Measurements from ENCODE around the gene RASA3.

Gene RASA3

GRCh38 chr13:114089751-114090400, 42.5 kb downstream of the RASA3 start:
- in situ Hi-C loops (cut with HindIII; ENCODE audit: low pct_unique_long_range_greater_than_20kb, low sequenced_read_pairs), result no loop called here
- no peak for DNase-seq (ENCODE audit: low read depth in 1 of 2, low spot score in 1 of 2)
- no peak for TF ChIP-seq JUND (IDR thresholded peaks at IDR 0.05; ENCODE audit: low read depth)

- in situ Hi-C loops (cut with HindIII; ENCODE audit: low pct_unique_long_range_greater_than_20kb, low sequenced_read_pairs), result no loop called here
- no peak for TF ChIP-seq JUND (IDR thresholded peaks at IDR 0.05; ENCODE audit: low read depth)
- DNase-seq (ENCODE audit: low read depth in 1 of 2, low spot score in 1 of 2), result no peak
Measured at GRCh38 chr13:114089341-114089740, 43.1 kb downstream of the RASA3 start.

- no peak for TF ChIP-seq JUND (IDR thresholded peaks at IDR 0.05; ENCODE audit: low read depth)
- in situ Hi-C loops (cut with HindIII; ENCODE audit: low pct_unique_long_range_greater_than_20kb, low sequenced_read_pairs), result no loop called here
- DNase-seq (ENCODE audit: low read depth in 1 of 2, low spot score in 1 of 2), result no peak
Measured at GRCh38 chr13:114088863-114089262, 43.6 kb downstream of the RASA3 start.

GRCh38 chr13:114088234-114088633, 44.2 kb downstream of the RASA3 start:
- DNase-seq (ENCODE audit: low read depth in 1 of 2, low spot score in 1 of 2), result no peak
- no peak for TF ChIP-seq JUND (IDR thresholded peaks at IDR 0.05; ENCODE audit: low read depth)

GRCh38 chr13:114087430-114087829, 45.0 kb downstream of the RASA3 start:
- in situ Hi-C loops (cut with HindIII; ENCODE audit: low pct_unique_long_range_greater_than_20kb, low sequenced_read_pairs), result no loop called here
- DNase-seq (ENCODE audit: low read depth in 1 of 2, low spot score in 1 of 2), result no peak
- no peak for TF ChIP-seq JUND (IDR thresholded peaks at IDR 0.05; ENCODE audit: low read depth)

More at GRCh38 chr13:114088234-114088633, 44.2 kb downstream of the RASA3 start:
- in situ Hi-C loops (cut with HindIII; ENCODE audit: low pct_unique_long_range_greater_than_20kb, low sequenced_read_pairs), result no loop called here

GRCh38 chr13:114082849-114083645, 49.4 kb downstream of the RASA3 start:
- no peak for TF ChIP-seq JUND (IDR thresholded peaks at IDR 0.05; ENCODE audit: low read depth)
- DNase-seq (ENCODE audit: low read depth in 1 of 2, low spot score in 1 of 2), result no peak
- in situ Hi-C loops (cut with HindIII; ENCODE audit: low pct_unique_long_range_greater_than_20kb, low sequenced_read_pairs), result no loop called here

GRCh38 chr13:114081761-114082681, 50.4 kb downstream of the RASA3 start:
- DNase-seq (ENCODE audit: low read depth in 1 of 2, low spot score in 1 of 2), result no peak
- in situ Hi-C loops (cut with HindIII; ENCODE audit: low pct_unique_long_range_greater_than_20kb, low sequenced_read_pairs), result no loop called here
- no peak for TF ChIP-seq JUND (IDR thresholded peaks at IDR 0.05; ENCODE audit: low read depth)

GRCh38 chr13:114080739-114081561, 51.5 kb downstream of the RASA3 start:
- no peak for DNase-seq (ENCODE audit: low read depth in 1 of 2, low spot score in 1 of 2)
- in situ Hi-C loops (cut with HindIII; ENCODE audit: low pct_unique_long_range_greater_than_20kb, low sequenced_read_pairs), result no loop called here
- TF ChIP-seq JUND (IDR thresholded peaks at IDR 0.05; ENCODE audit: low read depth), result no peak

GRCh38 chr13:114079601-114080536, 52.6 kb downstream of the RASA3 start:
- TF ChIP-seq JUND (IDR thresholded peaks at IDR 0.05; ENCODE audit: low read depth), result no peak
- DNase-seq (ENCODE audit: low read depth in 1 of 2, low spot score in 1 of 2), result no peak
- in situ Hi-C loops (cut with HindIII; ENCODE audit: low pct_unique_long_range_greater_than_20kb, low sequenced_read_pairs), result no loop called here

- in situ Hi-C loops (cut with HindIII; ENCODE audit: low pct_unique_long_range_greater_than_20kb, low sequenced_read_pairs), result no loop called here
- no peak for TF ChIP-seq JUND (IDR thresholded peaks at IDR 0.05; ENCODE audit: low read depth)
- DNase-seq (ENCODE audit: low read depth in 1 of 2, low spot score in 1 of 2), result peak; percentile 67 to 86
Measured at GRCh38 chr13:114078461-114079451, 53.7 kb downstream of the RASA3 start.
